PC-9 (cell line): ENCODE measurements around the gene NPR2.

Experiments used
- CTCF ChIP-seq: fragments of 200-600 bp; sonication (generic); conservative IDR thresholded peaks from 2 replicates; pipeline ENCODE4 v1.6.1; 2017; ENCODE audit warnings: mixed run types, antibody characterized with exemption, mild to moderate bottlenecking, moderate library complexity
- EZH2 ChIP-seq: fragments of 200-600 bp; sonication (generic); IDR thresholded peaks from 2 replicates; pipeline ENCODE4 v1.8.0; 2017; ENCODE audit warnings: antibody characterized with exemption, low read depth

- no peak for TF ChIP-seq CTCF
- TF ChIP-seq EZH2 = no peak
These were observed at the start of gene NPR2 for GRCh38 chr9:35791297-35791921.
